Adipose tissue (tissue), 3 donors: ENCODE measurements around the gene CFAP57. TPM values are rescaled to one million over a fixed set of nuclear protein-coding genes. Genes with fewer than 3 reads are reported as not detected.

Experiments
- H3K27ac ChIP-seq: one replicate; pipeline ENCODE4 v1.5.1; 2013; ENCODE audit warnings: low read depth, low read length
- WGBS, 3 donors: extraction: QIAGEN DNeasy Blood & Tissue Kit; methylation state at CpG; one replicate each; pipeline ENCODE4 v1.1.7; 2013; 5-methylcytosine and 5-hydroxymethylcytosine counted together
- polyA plus RNA-seq, 3 donors: library from polyadenylated mRNA; stranded (reverse); fragments of 200-250 nt; gene quantifications; one replicate each; pipeline ENCODE4 v1.2.3, GENCODE V29; 2013
- donor health status: healthy with polysubstance abuse.
- donor health status: Bipolar disorder and iron deficiency.
- donor health status: healthy.

Gene CFAP57
- polyA plus RNA-seq, 3 donors, result 0.07 to 0.11 (median 0.07) TPM

DNA sequence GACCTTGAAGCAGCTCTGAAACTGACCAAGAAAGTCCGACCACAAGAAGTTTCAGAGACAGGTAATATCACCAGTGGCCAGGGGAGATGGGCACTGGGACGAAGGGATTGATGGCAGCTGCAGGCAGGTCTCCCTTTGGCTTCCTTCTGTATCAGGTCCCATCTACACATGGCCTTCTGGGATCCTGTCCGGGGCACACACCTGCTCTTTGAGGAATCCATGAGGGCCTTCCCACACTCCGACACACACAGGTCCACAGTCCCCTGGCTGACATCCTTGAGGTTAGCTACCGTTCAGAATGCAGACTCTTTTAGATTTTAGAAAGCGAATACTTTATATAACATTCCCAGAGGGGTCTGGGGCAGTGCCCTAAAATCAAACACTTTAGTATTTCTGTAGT lies 71.2 kb downstream of the CFAP57 start:
- 52 to 89% (median 83%) methylated on average over 6 of the region's 6 CpGs for WGBS, 3 donors
- no peak overlapping the region for H3K27ac ChIP-seq

- WGBS, 3 donors, result 63 to 98% (median 96%) methylated on average over 4 of the region's 4 CpGs
- H3K27ac ChIP-seq, result no peak overlapping the region
Observed at GRCh38 chr1:43246466-43247213, 74.5 kb downstream of the CFAP57 start.

DNA sequence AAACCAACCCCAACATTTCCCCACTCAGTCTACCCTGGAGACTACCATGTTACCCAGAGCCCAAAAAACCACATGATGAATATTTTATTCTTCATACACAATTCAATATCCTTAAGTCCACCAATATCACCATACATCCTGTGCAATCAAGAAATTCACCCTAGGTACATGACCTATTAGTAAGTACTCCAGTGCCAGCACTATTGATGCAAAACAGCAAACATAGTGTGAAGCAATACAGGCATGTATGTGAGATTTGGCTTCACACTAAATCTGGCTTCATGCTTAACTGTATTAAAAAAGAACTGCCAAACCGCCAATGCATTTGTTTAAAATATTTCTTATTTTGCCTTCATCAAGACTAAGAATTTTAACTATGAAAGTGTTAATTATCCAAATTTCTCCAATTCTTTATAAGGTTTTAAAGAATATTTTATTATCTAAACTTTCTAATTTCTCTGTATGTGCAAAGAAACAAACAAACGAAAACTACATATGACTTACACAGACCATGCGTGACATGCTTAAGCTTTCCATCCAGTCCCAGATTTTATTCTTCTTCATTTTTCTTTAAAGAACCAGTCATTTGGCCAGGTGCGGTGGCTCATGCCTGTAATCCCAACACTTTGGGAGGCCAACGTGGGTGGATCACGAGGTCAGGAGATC lies 75.3 kb downstream of the CFAP57 start:
- no peak overlapping the region for H3K27ac ChIP-seq
- WGBS, 3 donors, result 79 to 94% (median 82%) methylated on average over 6 of the region's 6 CpGs

- H3K27ac ChIP-seq, result no peak overlapping the region
- 61 to 79% (median 75%) methylated on average over 3 of the region's 3 CpGs for WGBS, 3 donors
Observed at GRCh38 chr1:43250351-43250761, 78.2 kb downstream of the CFAP57 start.

- WGBS, 3 donors, result 86 to 97% (median 92%) methylated on average over 5 of the region's 5 CpGs
- H3K27ac ChIP-seq, result no peak overlapping the region
Observed at GRCh38 chr1:43251024-43251423, 78.9 kb downstream of the CFAP57 start.

DNA sequence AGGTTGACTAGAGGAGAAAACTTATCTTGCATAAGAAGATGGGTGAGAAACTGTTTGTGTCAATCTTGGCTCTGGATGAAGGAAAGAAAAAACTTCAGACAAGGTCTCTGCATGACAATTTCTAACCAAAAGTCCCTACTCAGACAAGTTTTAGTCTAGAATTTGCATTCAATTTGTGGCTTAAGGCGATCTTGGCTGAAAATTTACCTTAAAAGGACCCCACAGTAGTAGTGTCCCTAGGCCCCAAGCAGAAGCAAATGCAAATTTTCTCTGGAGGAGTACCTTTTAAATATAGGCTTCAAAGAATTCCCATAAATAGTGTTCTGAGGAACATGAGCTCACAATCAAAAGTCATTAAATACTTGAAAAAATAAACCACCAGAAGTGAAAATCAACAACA lies 80.1 kb downstream of the CFAP57 start:
- no peak overlapping the region for H3K27ac ChIP-seq
- 88 to 93% (median 93%) methylated on average over 1 of the region's 1 CpG for WGBS, 3 donors

DNA sequence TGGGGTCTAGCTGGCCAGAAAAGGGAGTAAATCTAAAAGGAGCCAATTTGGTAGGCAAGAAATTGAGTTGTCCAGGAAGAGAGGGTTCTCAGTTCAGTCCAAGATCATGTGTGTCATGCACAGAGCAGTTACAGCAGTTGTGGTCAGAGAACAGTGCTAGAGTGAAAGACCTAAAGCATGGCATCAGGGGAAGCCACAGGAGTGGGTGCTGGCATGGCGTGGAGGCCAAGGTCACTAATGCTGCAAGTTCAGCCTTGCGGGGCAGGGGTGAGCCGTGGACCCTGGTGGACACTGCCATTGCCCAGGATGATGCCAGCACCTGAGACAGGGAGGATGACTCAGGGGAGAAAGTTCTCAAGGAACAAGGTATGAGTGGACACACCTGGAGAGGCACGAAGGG lies 81.0 kb downstream of the CFAP57 start:
- 91 to 94% (median 93%) methylated on average over 4 of the region's 4 CpGs for WGBS, 3 donors
- no peak overlapping the region for H3K27ac ChIP-seq

- 83 to 91% (median 89%) methylated on average over 8 of the region's 8 CpGs for WGBS, 3 donors
- H3K27ac ChIP-seq, result no peak overlapping the region
Observed at GRCh38 chr1:43253876-43254275, 81.7 kb downstream of the CFAP57 start.

GRCh38 chr1:43255438-43256210 lies 83.5 kb downstream of the CFAP57 start:
- 63 to 77% (median 67%) methylated on average over 10 of the region's 10 CpGs for WGBS, 3 donors
- no peak overlapping the region for H3K27ac ChIP-seq

DNA sequence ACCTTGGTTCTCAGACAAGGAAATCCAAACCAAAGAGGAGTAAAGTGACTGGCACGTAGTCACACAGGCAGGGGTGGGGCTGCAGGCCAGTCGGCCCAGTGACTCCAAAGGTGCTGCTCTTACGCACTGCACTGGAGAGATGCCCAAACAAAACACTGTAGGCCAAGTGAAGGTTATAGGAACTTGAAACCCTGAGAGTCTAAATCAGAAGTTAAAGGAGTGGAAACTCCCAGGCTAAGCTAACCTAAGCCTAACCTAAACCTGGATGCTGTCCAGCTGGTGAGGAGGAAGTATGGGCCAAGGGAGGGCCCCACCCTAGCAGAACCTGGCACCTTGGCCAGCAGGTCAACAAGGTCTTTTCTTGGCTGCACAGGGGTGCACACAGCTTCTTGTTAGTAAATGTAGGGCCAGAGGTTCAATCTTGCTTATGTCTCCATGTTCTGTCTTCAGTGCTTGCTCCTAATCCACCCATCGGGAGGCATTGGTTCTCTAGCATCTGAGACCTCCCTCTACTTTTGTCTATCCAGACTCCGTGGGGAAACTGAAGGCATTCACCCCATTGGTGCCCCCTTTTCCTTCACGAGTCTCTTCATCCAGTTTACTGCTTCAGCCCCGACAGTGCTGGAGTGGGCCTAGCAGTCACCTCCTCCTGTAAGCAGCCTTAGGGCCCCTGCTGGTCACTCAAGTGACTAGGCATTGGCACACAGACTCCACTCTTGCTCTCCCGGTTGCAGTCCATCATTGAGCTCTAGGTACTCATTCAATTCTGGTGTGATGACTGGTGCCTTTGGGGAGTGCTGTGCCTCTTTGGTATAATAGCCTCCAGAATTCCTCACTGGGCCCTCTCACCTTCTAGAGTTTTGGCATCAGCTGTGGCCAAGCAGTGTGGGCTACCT lies 84.8 kb downstream of the CFAP57 start:
- WGBS, 3 donors, result 71 to 84% (median 83%) methylated on average over 8 of the region's 8 CpGs
- H3K27ac ChIP-seq, result no peak overlapping the region

- WGBS, 3 donors, result 54 to 71% (median 69%) methylated on average over 3 of the region's 3 CpGs
- no peak overlapping the region for H3K27ac ChIP-seq
Observed at GRCh38 chr1:43258370-43258769, 86.2 kb downstream of the CFAP57 start.

DNA sequence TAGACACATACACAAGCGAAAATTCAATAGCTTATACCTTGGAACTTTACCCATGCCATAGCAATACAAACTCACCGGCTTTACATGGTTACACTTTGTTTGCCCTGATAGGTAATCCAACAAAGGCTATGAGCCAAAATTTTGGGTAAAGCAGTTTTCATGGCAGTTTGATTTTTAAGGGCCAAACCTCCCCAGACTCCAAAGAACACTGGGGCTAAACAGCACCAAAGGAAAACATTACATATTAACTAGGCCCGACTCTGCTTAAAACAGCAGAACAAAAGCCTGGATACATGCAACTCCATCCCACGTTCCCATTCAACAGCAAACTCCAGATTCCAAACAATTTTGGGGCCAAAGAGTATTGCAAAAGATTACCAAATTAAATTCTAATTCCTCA lies 93.3 kb downstream of the CFAP57 start:
- no peak overlapping the region for H3K27ac ChIP-seq
- 31 to 84% (median 75%) methylated on average over 4 of the region's 4 CpGs for WGBS, 3 donors

DNA sequence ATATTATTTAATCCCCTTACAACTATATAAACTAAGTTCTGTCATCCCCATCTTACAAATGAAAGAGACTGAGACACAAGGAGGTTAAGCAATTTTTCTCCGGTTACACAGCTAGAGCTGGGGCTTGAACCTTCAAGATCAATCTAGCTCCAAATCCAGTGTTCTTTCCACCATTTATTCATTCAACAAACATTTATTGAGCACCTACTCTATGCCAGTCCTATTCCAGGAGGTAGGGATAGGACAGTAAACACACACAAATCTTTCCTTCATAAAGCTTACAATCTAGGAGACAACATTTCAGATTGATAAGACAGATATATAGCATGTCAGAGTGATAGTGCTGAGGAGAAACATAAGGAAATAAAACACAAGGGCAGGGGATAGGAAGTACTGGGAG lies 94.8 kb downstream of the CFAP57 start:
- no peak overlapping the region for H3K27ac ChIP-seq
- 93 to 100% (median 95%) methylated on average over 1 of the region's 1 CpG for WGBS, 3 donors

GRCh38 chr1:43267291-43267805 lies 95.2 kb downstream of the CFAP57 start:
- WGBS, 3 donors, result 61 to 91% (median 89%) methylated on average over 9 of the region's 9 CpGs
- H3K27ac ChIP-seq, result no peak overlapping the region

DNA sequence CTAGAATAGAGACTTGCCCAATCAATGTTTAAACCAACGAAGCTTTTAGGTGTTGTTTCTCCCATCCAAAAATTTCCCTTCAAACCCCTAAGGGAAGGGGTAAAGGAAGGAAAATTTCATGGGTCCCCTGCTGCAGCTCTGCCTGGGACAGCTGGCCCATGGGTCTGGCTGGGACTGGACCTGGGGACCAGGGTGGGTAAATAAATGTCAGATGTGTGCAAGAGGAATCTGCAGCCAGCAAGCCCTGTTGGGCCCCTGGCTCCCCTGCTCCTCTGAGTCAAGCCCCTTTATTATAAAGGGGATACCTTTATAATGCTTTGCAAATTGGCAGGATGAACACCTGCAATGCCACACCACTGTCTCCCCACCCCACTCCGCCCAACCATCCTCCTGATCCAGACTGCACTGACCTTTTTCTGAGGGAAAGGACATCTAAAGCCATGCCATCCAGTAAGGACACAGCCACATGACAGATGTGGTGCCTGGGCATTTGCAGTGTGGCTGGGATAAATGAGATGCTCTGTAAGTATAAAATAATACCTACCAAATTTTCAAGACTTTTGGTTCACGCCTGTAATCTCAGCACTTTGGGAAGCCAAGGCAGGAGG lies 95.8 kb downstream of the CFAP57 start:
- no peak overlapping the region for H3K27ac ChIP-seq
- 80 to 92% (median 92%) methylated on average over 3 of the region's 3 CpGs for WGBS, 3 donors

GRCh38 chr1:43269627-43270375 lies 97.7 kb downstream of the CFAP57 start, which contains the start of gene TMEM125:
TSS of gene TMEM125 (plus strand) at chr1:43269983. CDS start at chr1:43272723, 2,740 bp downstream.
- no peak within 1 kb of the TSS for H3K27ac ChIP-seq
- 70 to 88% (median 80%) methylated on average over 7 of the region's 7 CpGs for WGBS, 3 donors
